ENCODE data around the gene CDX1. TPM values are rescaled to one million over a fixed set of nuclear protein-coding genes. Genes with fewer than 3 reads are reported as not detected.

Gene CDX1
- total RNA-seq, 1 donor from 2014 or later = not detected

DNA sequence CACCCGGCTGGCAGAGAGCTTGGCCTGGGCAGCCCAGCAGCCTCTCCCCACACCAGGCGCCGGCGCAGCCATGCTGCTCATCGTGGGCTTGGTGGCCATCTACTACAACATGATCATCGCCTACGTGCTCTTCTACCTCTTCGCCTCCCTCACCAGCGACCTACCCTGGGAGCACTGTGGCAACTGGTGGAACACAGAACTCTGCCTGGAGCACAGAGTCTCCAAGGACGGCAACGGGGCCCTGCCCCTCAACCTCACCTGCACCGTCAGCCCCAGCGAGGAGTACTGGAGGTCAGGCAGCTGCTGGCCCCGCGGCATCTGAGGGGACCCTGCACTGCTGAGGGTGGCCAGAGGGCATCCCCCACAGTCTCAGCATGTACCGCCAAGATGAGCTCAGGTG lies 30.4 kb downstream of the CDX1 start:
- Histone ChIP-seq H3K9ac (no peak overlapping the region), H3K4me2 (no peak overlapping the region), H4K20me1 (ENCODE audit: low read depth) (no peaks in the 10 kb centered on the region), H2AFZ (replicated peaks) (no peak overlapping the region), H3K4me3 (no peak overlapping the region), H3F3A (ENCODE audit: low read depth) (no peaks in the 10 kb centered on the region), H3K9me3 (ENCODE audit: low read depth) (no peaks in the 10 kb centered on the region), H3K27me3 (peaks cover 29% of the 10 kb centered on the region), H3K4me1 (no peaks in the 10 kb centered on the region), H3K27ac (no peak overlapping the region), H3K36me3 (no peaks in the 10 kb centered on the region), H3K79me2 (ENCODE audit: low read depth) (no peaks in the 10 kb centered on the region)
- TF ChIP-seq CTCF (IDR thresholded peaks at IDR 0.05) (no peak), EZH2 (IDR thresholded peaks at IDR 0.05) (no peak), EZH2phosphoT487 (IDR thresholded peaks at IDR 0.05) (no peak)
- Mint-ChIP-seq H3K4me1 (peaks cover 5% of the 10 kb centered on the region), H3K4me3 (no peak overlapping the region), H3K9me3 (no peaks in the 10 kb centered on the region), H3K27me3 (ENCODE audit: insufficient read depth, low read depth) (peaks cover 20% of the 10 kb centered on the region), H3K27ac (no peak overlapping the region), H3K36me3 (no peaks in the 10 kb centered on the region)
- no peak for DNase-seq (ENCODE audit: low spot score)

- H3K9ac ChIP-seq = no peak overlapping the region
- DNase-seq (ENCODE audit: low spot score) = no peak
- H3F3A ChIP-seq (ENCODE audit: low read depth) = no peaks in the 10 kb centered on the region
- H3K4me3 Mint-ChIP-seq = no peak overlapping the region
- no peak overlapping the region for H3K27ac Mint-ChIP-seq
- H3K4me1 Mint-ChIP-seq = peaks cover 3% of the 10 kb centered on the region
- H3K27me3 ChIP-seq = peaks cover 24% of the 10 kb centered on the region
- no peaks in the 10 kb centered on the region for H3K9me3 Mint-ChIP-seq
- no peak overlapping the region for H3K27ac ChIP-seq
- no peak overlapping the region for H3K4me3 ChIP-seq
- no peaks in the 10 kb centered on the region for H3K4me1 ChIP-seq
- H4K20me1 ChIP-seq (ENCODE audit: low read depth) = no peaks in the 10 kb centered on the region
- no peaks in the 10 kb centered on the region for H3K36me3 Mint-ChIP-seq
- H3K79me2 ChIP-seq (ENCODE audit: low read depth) = no peaks in the 10 kb centered on the region
- no peak for TF ChIP-seq EZH2phosphoT487 (IDR thresholded peaks at IDR 0.05)
- TF ChIP-seq CTCF (IDR thresholded peaks at IDR 0.05) = no peak
- TF ChIP-seq EZH2 (IDR thresholded peaks at IDR 0.05) = no peak
- H3K27me3 Mint-ChIP-seq (ENCODE audit: insufficient read depth, low read depth) = peaks cover 16% of the 10 kb centered on the region
- no peaks in the 10 kb centered on the region for H3K9me3 ChIP-seq (ENCODE audit: low read depth)
- H3K4me2 ChIP-seq = no peak overlapping the region
- no peaks in the 10 kb centered on the region for H3K36me3 ChIP-seq
- H2AFZ ChIP-seq (replicated peaks) = no peak overlapping the region
Measured at GRCh38 chr5:150197476-150197875, 30.9 kb downstream of the CDX1 start.

- Histone ChIP-seq H3K4me3 (no peak overlapping the region), H4K20me1 (ENCODE audit: low read depth) (no peaks in the 10 kb centered on the region), H3K4me2 (no peak overlapping the region), H3K27ac (no peak overlapping the region), H3K9ac (no peak overlapping the region), H3K27me3 (peaks cover 9% of the 10 kb centered on the region), H3K79me2 (ENCODE audit: low read depth) (no peaks in the 10 kb centered on the region), H3K36me3 (no peaks in the 10 kb centered on the region), H3K4me1 (no peaks in the 10 kb centered on the region), H2AFZ (replicated peaks) (no peak overlapping the region), H3K9me3 (ENCODE audit: low read depth) (no peaks in the 10 kb centered on the region), H3F3A (ENCODE audit: low read depth) (no peaks in the 10 kb centered on the region)
- Mint-ChIP-seq H3K4me3 (no peak overlapping the region), H3K27me3 (ENCODE audit: insufficient read depth, low read depth) (peaks cover 13% of the 10 kb centered on the region), H3K36me3 (no peaks in the 10 kb centered on the region), H3K9me3 (no peaks in the 10 kb centered on the region), H3K4me1 (no peaks in the 10 kb centered on the region), H3K27ac (no peak overlapping the region)
- no peak for DNase-seq (ENCODE audit: low spot score)
- no peak for TF ChIP-seq EZH2 (IDR thresholded peaks at IDR 0.05)
- TF ChIP-seq EZH2phosphoT487 (IDR thresholded peaks at IDR 0.05) = no peak
- no peak for TF ChIP-seq CTCF (IDR thresholded peaks at IDR 0.05)
Measured at GRCh38 chr5:150202501-150202900, 35.9 kb downstream of the CDX1 start.

Data from neural progenitor cell (in vitro differentiated cells).